A549 treated with dexamethasone at 1 μM for 4 hours (cell line): ENCODE data around the gene MAP1LC3C. TPM values are rescaled to one million over a fixed set of nuclear protein-coding genes. Genes with fewer than 3 reads are reported as not detected.

ENCODE experiments used
- total RNA-seq: library from RNA; stranded (reverse); fragments of 200-300 nt; extraction: Qiagen RNA extraction; gene quantifications from 5 replicates; pipeline ENCODE4 v1.2.3, GENCODE V29; 2022

Gene MAP1LC3C
- total RNA-seq = 0.11 to 0.35 TPM (median 0.21 TPM) in 4 of 5 replicates, not detected in the other

GRCh38 chr1:241999026-241999425 lies at the start of gene MAP1LC3C:
MAP1LC3C (minus strand) TSS chr1:241999098; CDS start chr1:241999008, 90 bp downstream.

GRCh38 chr1:241957692-241958494 lies 41.0 kb downstream of the MAP1LC3C start, which contains the start of gene BECN2:
BECN2 (plus strand) TSS chr1:241957767; CDS start chr1:241957767, 0 bp downstream.

Other genes starting within 250 kb of the MAP1LC3C start
- 21.8 to 28.5 TPM (median 25.3 TPM) in 5 replicates for gene EXO1, start 150.9 kb downstream of the MAP1LC3C start, total RNA-seq
- gene BECN2, start 41.3 kb downstream of the MAP1LC3C start, total RNA-seq = not detected in 5 replicates